SK-N-MC (cell line): Measurements from ENCODE around the gene ANKRD17.
A peak's percentile ranks its signal among the peaks of the same experiment; 100 is the strongest.
"Not testable (repeated sequence)": the region's sequence is repeated elsewhere in the genome, so short reads cannot be mapped to it uniquely, and the experiment has no call there.

ENCODE experiments used
- DNase-seq: peaks from one replicate; pipeline ENCODE4 v3.0.0-alpha.2; 2011; ENCODE audit warnings: low read depth, low spot score
- H3K27ac ChIP-seq: fragments of 200-600 bp; sonication (generic); 2 replicates; pipeline ENCODE4 v1.5.1; 2016; ENCODE audit warnings: mixed run types
- H3K36me3 ChIP-seq: fragments of 200-600 bp; sonication (generic); 2 replicates; pipeline ENCODE4 v1.6.1; 2017; ENCODE audit warnings: antibody characterized with exemption, low read length, mixed read lengths; ENCODE audit not compliant: insufficient read depth
- H3K4me3 ChIP-seq: fragments of 200-600 bp; sonication (generic); 2 replicates; pipeline ENCODE4 v1.5.1; 2016
- H3K9ac ChIP-seq: fragments of 200-600 bp; sonication (generic); 2 replicates; pipeline ENCODE4 v1.8.0; 2017; ENCODE audit warnings: mixed run types, mixed read lengths; ENCODE audit not compliant: insufficient read length
- H3K9me3 ChIP-seq: fragments of 200-600 bp; sonication (generic); 2 replicates; pipeline ENCODE4 v1.6.1; 2017; ENCODE audit warnings: low read depth, mild to moderate bottlenecking, antibody characterized with exemption, low read length, moderate library complexity, mixed read lengths
- EZH2 ChIP-seq: fragments of 200-600 bp; sonication (generic); IDR thresholded peaks from one replicate; pipeline ENCODE4 v1.6.1; 2017; ENCODE audit warnings: antibody characterized with exemption
- FOXP2 ChIP-seq: optimal IDR thresholded peaks from 2 replicates; pipeline ENCODE3; 2011; ENCODE audit warnings: mild to moderate bottlenecking, moderate library complexity; ENCODE audit not compliant: insufficient read depth; ENCODE audit errors: extremely low read length, control extremely low read depth
- POLR2AphosphoS5 ChIP-seq: IDR thresholded peaks from 2 replicates; pipeline ENCODE4 v1.6.1; 2012; ENCODE audit warnings: mild to moderate bottlenecking, low read depth, low read length, borderline replicate concordance

ANKRD17 gene

DNA sequence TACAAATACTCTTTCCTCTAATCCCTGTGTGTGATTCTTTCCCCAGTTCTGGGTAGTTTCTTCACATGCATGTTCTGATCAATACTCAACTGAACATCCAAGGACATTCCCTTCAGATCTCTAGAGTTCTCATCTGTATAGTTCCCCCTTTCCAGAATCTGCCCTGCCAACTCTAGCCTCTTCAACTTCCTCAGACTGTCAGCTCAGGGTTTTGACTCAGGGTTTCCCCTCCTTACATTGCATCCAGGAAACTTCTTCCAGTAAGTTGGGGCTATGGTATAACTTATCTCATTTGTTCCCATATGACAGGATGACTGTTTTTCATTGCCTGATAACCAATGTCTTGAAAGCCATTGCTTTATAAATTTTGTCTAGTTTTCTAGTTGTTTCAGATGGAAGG, 14.2 kb upstream of the ANKRD17 start:
- DNase-seq = no peak
- no peak for TF ChIP-seq EZH2
- no peak for TF ChIP-seq POLR2AphosphoS5
- Histone ChIP-seq H3K9me3 (no peaks in the 10 kb centered on the region), H3K27ac (no peak overlapping the region), H3K9ac (no peak overlapping the region), H3K36me3 (no peaks in the 10 kb centered on the region), H3K4me3 (no peak overlapping the region)

DNA sequence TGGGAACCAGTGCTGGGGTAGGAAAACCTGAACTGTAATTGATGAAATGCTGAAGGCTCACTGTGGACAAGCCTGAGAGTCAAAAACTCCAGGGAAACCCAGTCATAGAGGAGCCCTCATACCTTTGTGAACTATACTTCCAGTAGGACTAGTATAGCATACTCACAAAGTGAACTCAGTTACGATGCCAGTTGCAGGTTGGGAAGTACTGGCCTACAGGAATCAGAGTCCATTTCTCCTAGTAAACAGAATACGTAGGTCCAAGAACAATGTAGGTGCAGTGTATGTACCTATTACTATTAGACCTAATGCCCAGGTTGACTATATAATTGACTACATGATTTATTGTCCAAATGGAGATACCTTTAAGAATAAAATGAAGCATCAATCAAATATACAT, 8.5 kb upstream of the ANKRD17 start:
- H3K36me3 ChIP-seq = no peaks in the 10 kb centered on the region
- H3K27ac ChIP-seq = no peak overlapping the region
- H3K4me3 ChIP-seq = no peak overlapping the region
- H3K9me3 ChIP-seq = no peaks in the 10 kb centered on the region
- H3K9ac ChIP-seq = no peak overlapping the region
- no peak for DNase-seq
- TF ChIP-seq EZH2 = no peak
- TF ChIP-seq POLR2AphosphoS5 = no peak
- TF ChIP-seq FOXP2 = no peak

GRCh38 chr4:73259571-73260090, 1.0 kb upstream of the ANKRD17 start:
- Histone ChIP-seq H3K27ac (peak overlapping the region; percentile 96), H3K9ac (peak overlapping the region; percentile 98), H3K4me3 (peak overlapping the region; percentile 91), H3K36me3 (peaks cover 23% of the 10 kb centered on the region), H3K9me3 (no peaks in the 10 kb centered on the region)
- TF ChIP-seq FOXP2 (no peak), EZH2 (no peak), POLR2AphosphoS5 (no peak)
- DNase-seq = no peak

DNA sequence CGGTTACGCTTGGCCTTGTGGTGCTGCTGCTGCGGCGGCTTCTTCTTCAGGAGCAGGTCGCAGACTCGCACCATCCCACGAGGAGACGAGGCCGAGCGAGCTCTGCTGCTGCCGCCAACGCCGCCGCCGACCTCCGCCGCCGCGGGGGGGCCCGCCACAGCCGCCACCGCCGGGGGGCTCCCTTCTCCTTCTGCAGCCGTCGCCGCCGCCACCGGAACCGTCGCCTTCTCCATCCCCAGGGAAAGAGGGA, 237 bp downstream of the ANKRD17 start:
- Histone ChIP-seq H3K36me3 (peaks cover 35% of the 10 kb centered on the region), H3K9me3 (no peaks in the 10 kb centered on the region), H3K4me3 (peak overlapping the region; percentile 91), H3K9ac (peak overlapping the region; percentile 98), H3K27ac (peak overlapping the region; percentile 96)
- DNase-seq = no peak
- TF ChIP-seq EZH2 (no peak), FOXP2 (no peak), POLR2AphosphoS5 (no peak)

DNA sequence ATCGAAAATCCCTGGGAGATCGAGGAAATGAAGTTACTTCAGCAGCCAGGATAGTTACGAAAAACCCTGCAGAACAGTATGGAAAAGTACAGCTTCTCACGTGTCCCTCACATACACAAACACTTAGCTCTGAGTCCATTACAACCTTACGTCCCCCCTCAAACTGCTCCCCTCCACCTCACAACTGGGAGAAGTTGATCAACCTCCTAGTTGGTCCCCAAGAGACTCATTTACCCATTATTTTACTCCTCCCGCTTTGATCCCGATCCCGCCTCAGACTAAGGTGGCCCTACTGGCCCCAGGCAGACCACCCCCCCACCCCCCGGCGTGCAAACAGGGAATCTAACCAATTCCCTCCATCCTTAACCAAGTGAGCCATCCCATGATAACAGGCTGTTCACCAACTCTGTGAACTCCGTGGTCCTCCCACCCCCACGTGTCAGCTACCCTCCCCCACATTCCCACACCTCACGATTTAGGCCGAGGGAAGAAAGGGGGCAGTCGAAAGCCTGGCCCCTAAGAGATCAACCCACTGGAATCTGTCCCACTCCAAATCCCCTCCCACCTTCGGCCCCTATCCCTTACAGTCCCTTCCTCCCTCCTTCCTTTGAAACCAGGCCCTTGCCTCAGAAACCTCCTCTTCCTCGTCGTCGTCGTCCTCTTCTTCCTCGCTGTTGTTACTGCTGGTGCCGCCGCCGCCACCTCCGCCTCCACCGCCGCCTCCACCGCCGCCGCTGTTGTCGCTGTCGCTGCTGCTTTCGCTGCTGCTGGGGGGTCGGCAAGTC, 755 bp downstream of the ANKRD17 start:
- H3K27ac ChIP-seq = peak overlapping the region; percentile 96
- peak overlapping the region; percentile 91 for H3K4me3 ChIP-seq
- peaks cover 41% of the 10 kb centered on the region for H3K36me3 ChIP-seq
- TF ChIP-seq POLR2AphosphoS5 (no peak; the same call in 1 of the 2 replicates), EZH2 (no peak), FOXP2 (no peak)
- no peak for DNase-seq
- H3K9ac ChIP-seq = peak overlapping the region; percentile 98
- H3K9me3 ChIP-seq = 0 out of 2 replicates have a peak, but pooled peaks cover 3% of the 10 kb centered on the region

DNA sequence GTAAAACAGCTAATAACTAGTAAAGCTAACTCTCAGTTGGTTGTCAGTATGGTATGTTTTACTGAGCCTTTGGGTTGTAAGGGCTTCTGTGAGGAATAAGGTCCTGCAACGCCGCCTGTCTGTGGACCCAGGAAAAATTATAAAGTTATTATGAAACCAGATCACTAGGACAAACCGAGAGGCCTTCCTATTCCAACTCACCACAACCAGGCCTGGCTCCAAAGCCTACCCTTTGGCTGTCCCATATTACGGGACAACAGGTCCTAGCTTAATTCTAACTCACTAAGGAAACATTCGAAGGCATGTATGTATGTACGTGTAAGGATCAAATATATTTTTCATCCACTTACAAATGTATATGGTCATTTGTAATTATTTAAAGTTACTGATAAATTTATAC, 1.4 kb downstream of the ANKRD17 start:
- Histone ChIP-seq H3K4me3 (peak overlapping the region; percentile 91), H3K27ac (peak overlapping the region; percentile 96; the same call in 1 of the 2 replicates), H3K36me3 (peaks cover 47% of the 10 kb centered on the region), H3K9ac (peak overlapping the region; percentile 98), H3K9me3 (0 out of 2 replicates have a peak, but pooled peaks cover 4% of the 10 kb centered on the region)
- DNase-seq = peak; percentile 68
- no peak for TF ChIP-seq EZH2

GRCh38 chr4:73255847-73256246, 2.8 kb downstream of the ANKRD17 start:
- H3K9me3 ChIP-seq, DNase-seq, H3K27ac ChIP-seq: not testable (repeated sequence)
- Histone ChIP-seq H3K36me3 (peaks cover 61% of the 10 kb centered on the region), H3K9ac (peak overlapping the region; percentile 98), H3K4me3 (peak overlapping the region; percentile 91)

DNA sequence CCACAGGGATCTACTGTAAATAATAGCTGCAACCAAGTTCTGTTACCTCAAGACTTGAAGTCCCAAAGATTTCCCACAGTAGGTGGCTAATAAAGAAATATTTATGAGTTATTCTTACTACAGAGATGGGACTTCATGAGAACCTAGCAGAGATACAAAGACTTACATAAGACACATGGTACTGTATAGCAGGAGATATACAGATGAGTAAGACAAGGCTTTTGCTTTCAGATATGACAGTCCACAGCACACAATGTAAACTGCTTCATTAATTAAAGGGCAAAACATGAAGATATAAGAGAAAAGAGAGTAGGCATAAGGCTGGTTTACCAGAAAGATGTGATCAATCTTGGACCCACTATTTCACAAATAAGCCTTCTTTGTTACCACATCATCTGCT, 6.6 kb downstream of the ANKRD17 start:
- TF ChIP-seq POLR2AphosphoS5 = no peak
- no peak for TF ChIP-seq FOXP2
- no peak for TF ChIP-seq EZH2
- no peak for DNase-seq
- Histone ChIP-seq H3K36me3 (peaks cover 93% of the 10 kb centered on the region), H3K9me3 (peaks cover 11% of the 10 kb centered on the region), H3K27ac (no peak overlapping the region), H3K9ac (no peak overlapping the region), H3K4me3 (no peak overlapping the region)

DNA sequence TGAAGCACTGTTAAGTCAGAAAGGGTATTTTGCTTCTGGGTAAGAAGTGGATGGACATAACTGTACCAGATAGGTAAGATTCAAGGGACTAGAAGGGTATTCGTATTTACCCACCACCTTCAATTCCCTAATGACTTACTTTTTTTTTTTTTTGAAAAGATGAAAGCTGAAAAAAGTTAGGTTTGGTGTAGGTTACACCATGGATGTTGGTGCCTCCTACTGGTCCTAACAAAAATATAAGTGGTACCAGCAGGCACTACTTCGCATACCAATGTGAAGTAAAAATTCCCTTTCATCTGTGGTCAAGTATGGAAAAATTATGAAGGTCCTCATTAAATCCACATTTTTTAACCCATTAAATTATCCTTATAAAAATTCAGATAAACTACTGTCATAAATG, 7.2 kb downstream of the ANKRD17 start:
- no peak for TF ChIP-seq POLR2AphosphoS5
- TF ChIP-seq FOXP2 = no peak
- TF ChIP-seq EZH2 = no peak
- DNase-seq = no peak
- H3K9ac ChIP-seq = no peak overlapping the region
- H3K27ac ChIP-seq = no peak overlapping the region
- H3K36me3 ChIP-seq = peaks cover 92% of the 10 kb centered on the region
- H3K4me3 ChIP-seq = no peak overlapping the region
- peaks cover 11% of the 10 kb centered on the region for H3K9me3 ChIP-seq
